ENCODE data around the gene CD7. TPM values are rescaled to one million over a fixed set of nuclear protein-coding genes. Genes with fewer than 3 reads are reported as not detected.

CD7 gene
- polyA plus RNA-seq, 3 donors: 0.38 to 3.6 (median 0.42) TPM

- H4K20me1 ChIP-seq (ENCODE audit: insufficient read depth, low read length): peaks cover 16% of the 10 kb centered on the region
- peaks cover 0 to 7% of the 10 kb centered on the region in 2 donors for H3K9me3 ChIP-seq (replicated peaks in 1 of 2; ENCODE audit: control insufficient read depth in 1 of 2, insufficient read depth in 1 of 2, low read length in 2 of 2)
- no peak overlapping the region for H3K27ac ChIP-seq (ENCODE audit: low read depth in 1 of 2, low read length in 2 of 2)
- H3K4me3 Mint-ChIP-seq: peak overlapping the region; percentile 24 to 88
- peak overlapping the region; percentile 62 for H3K4me2 ChIP-seq (replicated peaks; ENCODE audit: extremely low read depth, low read length, poor library complexity, severe bottlenecking)
- H3K36me3 Mint-ChIP-seq: no peaks in the 10 kb centered on the region
- intact Hi-C loops (cut with micrococcal nuclease): no loop called here
- H3K9ac ChIP-seq (ENCODE audit: insufficient read depth, low read length, poor library complexity, severe bottlenecking): peak overlapping the region; percentile 29
- no peaks in the 10 kb centered on the region for H3K36me3 ChIP-seq (replicated peaks in 1 of 2; ENCODE audit: control insufficient read depth in 1 of 2, insufficient read depth in 2 of 2, low read length in 2 of 2)
- TF ChIP-seq, protein P1, sequence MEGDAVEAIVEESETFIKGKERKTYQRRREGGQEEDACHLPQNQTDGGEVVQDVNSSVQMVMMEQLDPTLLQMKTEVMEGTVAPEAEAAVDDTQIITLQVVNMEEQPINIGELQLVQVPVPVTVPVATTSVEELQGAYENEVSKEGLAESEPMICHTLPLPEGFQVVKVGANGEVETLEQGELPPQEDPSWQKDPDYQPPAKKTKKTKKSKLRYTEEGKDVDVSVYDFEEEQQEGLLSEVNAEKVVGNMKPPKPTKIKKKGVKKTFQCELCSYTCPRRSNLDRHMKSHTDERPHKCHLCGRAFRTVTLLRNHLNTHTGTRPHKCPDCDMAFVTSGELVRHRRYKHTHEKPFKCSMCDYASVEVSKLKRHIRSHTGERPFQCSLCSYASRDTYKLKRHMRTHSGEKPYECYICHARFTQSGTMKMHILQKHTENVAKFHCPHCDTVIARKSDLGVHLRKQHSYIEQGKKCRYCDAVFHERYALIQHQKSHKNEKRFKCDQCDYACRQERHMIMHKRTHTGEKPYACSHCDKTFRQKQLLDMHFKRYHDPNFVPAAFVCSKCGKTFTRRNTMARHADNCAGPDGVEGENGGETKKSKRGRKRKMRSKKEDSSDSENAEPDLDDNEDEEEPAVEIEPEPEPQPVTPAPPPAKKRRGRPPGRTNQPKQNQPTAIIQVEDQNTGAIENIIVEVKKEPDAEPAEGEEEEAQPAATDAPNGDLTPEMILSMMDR (IDR thresholded peaks at IDR 0.05): no peak
- H2AFZ ChIP-seq (ENCODE audit: insufficient read depth, low read depth, low read length, poor library complexity, severe bottlenecking): peak overlapping the region; percentile 37
- H3K9me3 Mint-ChIP-seq: peaks cover 0 to 5% (median 0%) of the 10 kb centered on the region in 7 donors
- H3K79me2 ChIP-seq (ENCODE audit: insufficient read depth, low read length): no peaks in the 10 kb centered on the region
- peaks cover 0 to 20% of the 10 kb centered on the region in 2 donors for H3K27me3 ChIP-seq (ENCODE audit: control insufficient read depth in 2 of 2, insufficient read depth in 2 of 2, low read length in 2 of 2)
- H3K4me1 ChIP-seq (ENCODE audit: control insufficient read depth in 1 of 2, insufficient read depth in 2 of 2, low read length in 2 of 2): peaks cover 23 to 28% of the 10 kb centered on the region in 2 donors
- peaks cover 23% of the 10 kb centered on the region for H3K4me1 Mint-ChIP-seq
- WGBS (ENCODE audit: insufficient coverage): 58% methylated on average over 27 of the region's 27 CpGs
- H3K27me3 Mint-ChIP-seq (ENCODE audit: low read depth in 3 of 3): peaks cover 22 to 36% (median 31%) of the 10 kb centered on the region in 3 donors
- no peak for DNase-seq
- H3K4me3 ChIP-seq (replicated peaks in 1 of 3; ENCODE audit: low read depth in 2 of 3, low read length in 3 of 3): peak overlapping the region in 1 of 3 experiments; percentile 54
- no peak overlapping the region for H3K27ac Mint-ChIP-seq
Observed at GRCh38 chr17:82314012-82314726, 3.2 kb downstream of the CD7 start.

DNA sequence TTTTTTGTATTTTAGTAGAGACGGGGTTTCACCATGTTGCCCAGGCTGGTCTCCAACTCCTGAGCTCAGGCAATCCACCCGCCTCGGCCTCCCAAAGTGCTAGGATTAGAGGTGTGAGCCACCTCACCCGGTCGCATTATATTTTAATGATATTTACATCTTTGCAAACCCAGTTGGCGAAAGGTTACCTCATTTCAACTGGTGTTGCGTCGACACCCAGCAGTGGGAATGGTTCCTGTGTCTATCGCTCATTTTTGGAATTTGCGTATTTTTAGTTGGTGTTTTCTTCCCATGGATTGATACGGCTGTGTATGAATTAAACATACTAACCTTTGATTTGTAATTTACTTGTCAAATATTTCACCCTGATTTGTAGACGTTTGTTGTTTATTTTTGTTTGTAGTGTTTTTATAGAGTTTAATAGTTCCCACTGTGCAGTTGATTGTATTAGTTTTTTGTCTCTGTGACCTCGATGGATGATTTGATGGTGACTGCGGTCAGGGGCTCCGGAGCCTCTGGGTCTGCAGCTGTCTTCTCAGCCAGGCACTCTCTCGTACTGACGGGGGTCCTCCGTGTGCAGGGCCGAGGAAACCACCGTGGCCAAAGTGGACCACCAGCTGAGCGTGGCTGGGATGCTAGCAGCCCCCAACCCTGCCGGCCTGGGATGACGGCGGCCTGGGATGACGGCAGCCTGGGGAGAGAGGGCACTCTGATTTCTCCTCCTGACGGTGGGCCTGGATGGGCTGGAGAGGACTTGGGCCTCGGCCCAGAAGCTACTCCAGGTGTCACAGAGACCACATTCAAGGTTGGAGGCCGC is 4.0 kb downstream of the CD7 start:
- peaks cover 25 to 37% (median 33%) of the 10 kb centered on the region in 3 donors for H3K27me3 Mint-ChIP-seq (ENCODE audit: low read depth in 3 of 3)
- 96% methylated on average over 16 of the region's 28 CpGs for WGBS (ENCODE audit: insufficient coverage)
- H3K4me2 ChIP-seq (replicated peaks; ENCODE audit: extremely low read depth, low read length, poor library complexity, severe bottlenecking): no peak overlapping the region
- H3K4me1 Mint-ChIP-seq: peaks cover 23% of the 10 kb centered on the region
- H3K79me2 ChIP-seq (ENCODE audit: insufficient read depth, low read length): no peaks in the 10 kb centered on the region
- H4K20me1 ChIP-seq (ENCODE audit: insufficient read depth, low read length): peaks cover 15% of the 10 kb centered on the region
- H3K9me3 ChIP-seq (replicated peaks in 1 of 2; ENCODE audit: control insufficient read depth in 1 of 2, insufficient read depth in 1 of 2, low read length in 2 of 2): no peaks in the 10 kb centered on the region
- H3K9me3 Mint-ChIP-seq: peaks cover 0 to 5% (median 0%) of the 10 kb centered on the region in 7 donors
- no peaks in the 10 kb centered on the region for H3K36me3 Mint-ChIP-seq
- no peak overlapping the region for H3K9ac ChIP-seq (ENCODE audit: insufficient read depth, low read length, poor library complexity, severe bottlenecking)
- TF ChIP-seq, protein P1 (IDR thresholded peaks at IDR 0.05): no peak
- H3K27ac ChIP-seq (ENCODE audit: low read depth in 1 of 2, low read length in 2 of 2): no peak overlapping the region
- H3K4me1 ChIP-seq (ENCODE audit: control insufficient read depth in 1 of 2, insufficient read depth in 2 of 2, low read length in 2 of 2): peaks cover 23 to 28% of the 10 kb centered on the region in 2 donors
- intact Hi-C loops (cut with micrococcal nuclease): no loop called here
- H3K27ac Mint-ChIP-seq: no peak overlapping the region
- H3K4me3 ChIP-seq (replicated peaks in 1 of 3; ENCODE audit: low read depth in 2 of 3, low read length in 3 of 3): no peak overlapping the region
- H2AFZ ChIP-seq (ENCODE audit: insufficient read depth, low read depth, low read length, poor library complexity, severe bottlenecking): no peak overlapping the region
- peaks cover 0 to 20% of the 10 kb centered on the region in 2 donors for H3K27me3 ChIP-seq (ENCODE audit: control insufficient read depth in 2 of 2, insufficient read depth in 2 of 2, low read length in 2 of 2)
- no peaks in the 10 kb centered on the region for H3K36me3 ChIP-seq (replicated peaks in 1 of 2; ENCODE audit: control insufficient read depth in 1 of 2, insufficient read depth in 2 of 2, low read length in 2 of 2)
- no peak overlapping the region for H3K4me3 Mint-ChIP-seq
- DNase-seq: no peak

Measured in CD14-positive monocyte (primary cell).